Stimulated activated naive CD8-positive, alpha-beta T cell treated with anti-CD3 and anti-CD28 coated beads, Interleukin-15, amount 100 ng/mL, for 72 hours (primary cell): ENCODE results near the gene GPR137C.

ENCODE experiments used
- ATAC-seq: fragments of 150-1000 bp; cut with Tn5 transposase; 2 replicates; pipeline ENCODE4 v1.10.0; 2021; ENCODE audit warnings: mild to moderate bottlenecking, moderate library complexity
- DNase-seq, 2 donors: peaks; one replicate each; pipeline ENCODE4 v3.0.0; 2021 to 2022
- H3K27ac Mint-ChIP-seq, 2 donors: one replicate each; pipeline ENCODE4 v1.8.0; 2022; ENCODE audit warnings: mild to moderate bottlenecking in 2 of 2, mixed read lengths in 2 of 2, moderate library complexity in 2 of 2
- H3K27me3 Mint-ChIP-seq: one replicate; pipeline ENCODE4 v1.8.0; 2022; ENCODE audit warnings: mixed read lengths
- H3K4me1 Mint-ChIP-seq: one replicate; pipeline ENCODE4 v1.8.0; 2022; ENCODE audit warnings: mild to moderate bottlenecking, mixed read lengths
- H3K4me3 Mint-ChIP-seq, 2 donors: one replicate each; pipeline ENCODE4 v1.8.0; 2022; ENCODE audit warnings: mild to moderate bottlenecking in 2 of 2, mixed read lengths in 2 of 2, moderate library complexity in 1 of 2
- H3K9me3 Mint-ChIP-seq, 2 donors: one replicate each; pipeline ENCODE4 v1.8.0; 2022; ENCODE audit warnings: mixed read lengths in 2 of 2

GPR137C gene

GRCh38 chr14:52607061-52607460, 54.4 kb downstream of the GPR137C start:
- peaks cover 0 to 11% of the 10 kb centered on the region in 2 donors for H3K9me3 Mint-ChIP-seq
- DNase-seq (no peak), ATAC-seq (no peak)
- H3K4me3 Mint-ChIP-seq = no peak overlapping the region
- H3K27ac Mint-ChIP-seq = no peak overlapping the region
- H3K27me3 Mint-ChIP-seq = no peaks in the 10 kb centered on the region
- no peaks in the 10 kb centered on the region for H3K4me1 Mint-ChIP-seq

GRCh38 chr14:52609445-52610044, 56.9 kb downstream of the GPR137C start:
- ATAC-seq (no peak), DNase-seq (no peak)
- Mint-ChIP-seq H3K27ac (no peak overlapping the region), H3K27me3 (peaks cover 5% of the 10 kb centered on the region), H3K9me3 (peaks cover 0 to 11% of the 10 kb centered on the region in 2 donors), H3K4me1 (no peaks in the 10 kb centered on the region), H3K4me3 (no peak overlapping the region)

- peaks cover 11% of the 10 kb centered on the region for H3K27me3 Mint-ChIP-seq
These were observed 57.6 kb downstream of the GPR137C start for GRCh38 chr14:52610187-52610586.

GRCh38 chr14:52618602-52619001, 66.0 kb downstream of the GPR137C start:
- no peak for DNase-seq
- no peak overlapping the region for H3K4me3 Mint-ChIP-seq
- no peaks in the 10 kb centered on the region for H3K9me3 Mint-ChIP-seq
- H3K27me3 Mint-ChIP-seq = peaks cover 21% of the 10 kb centered on the region
- no peak overlapping the region for H3K27ac Mint-ChIP-seq
- no peak for ATAC-seq
- no peaks in the 10 kb centered on the region for H3K4me1 Mint-ChIP-seq

More at GRCh38 chr14:52610187-52610586, 57.6 kb downstream of the GPR137C start:
- no peak for ATAC-seq
- H3K9me3 Mint-ChIP-seq = peaks cover 0 to 7% of the 10 kb centered on the region in 2 donors
- H3K4me1 Mint-ChIP-seq = no peaks in the 10 kb centered on the region
- no peak for DNase-seq
- no peak overlapping the region for H3K4me3 Mint-ChIP-seq
- no peak overlapping the region for H3K27ac Mint-ChIP-seq

- H3K9me3 Mint-ChIP-seq = no peaks in the 10 kb centered on the region
- H3K4me3 Mint-ChIP-seq = no peak overlapping the region
- H3K27me3 Mint-ChIP-seq = peaks cover 14% of the 10 kb centered on the region
- no peak for DNase-seq
- no peak overlapping the region for H3K27ac Mint-ChIP-seq
- H3K4me1 Mint-ChIP-seq = no peaks in the 10 kb centered on the region
- ATAC-seq = no peak
These were observed 67.1 kb downstream of the GPR137C start for GRCh38 chr14:52619687-52620086.

GRCh38 chr14:52640137-52640536, 87.5 kb downstream of the GPR137C start:
- H3K27me3 Mint-ChIP-seq = no peaks in the 10 kb centered on the region
- no peak overlapping the region for H3K27ac Mint-ChIP-seq
- ATAC-seq (peak; percentile 64), DNase-seq (no peak)
- H3K4me3 Mint-ChIP-seq = no peak overlapping the region
- peaks cover 15% of the 10 kb centered on the region for H3K4me1 Mint-ChIP-seq
- peaks cover 0 to 8% of the 10 kb centered on the region in 2 donors for H3K9me3 Mint-ChIP-seq

GRCh38 chr14:52641745-52642144, 89.1 kb downstream of the GPR137C start:
- Mint-ChIP-seq H3K4me1 (peaks cover 15% of the 10 kb centered on the region), H3K4me3 (no peak overlapping the region), H3K27me3 (no peaks in the 10 kb centered on the region), H3K9me3 (peaks cover 0 to 8% of the 10 kb centered on the region in 2 donors), H3K27ac (no peak overlapping the region)
- ATAC-seq (no peak), DNase-seq (no peak)

- ATAC-seq = no peak
- no peak for DNase-seq
- Mint-ChIP-seq H3K4me1 (no peaks in the 10 kb centered on the region), H3K27me3 (no peaks in the 10 kb centered on the region), H3K4me3 (no peak overlapping the region), H3K9me3 (no peaks in the 10 kb centered on the region), H3K27ac (no peak overlapping the region)
These were observed 96.9 kb downstream of the GPR137C start for GRCh38 chr14:52649511-52649910.

- DNase-seq (no peak), ATAC-seq (no peak)
- H3K27me3 Mint-ChIP-seq = no peaks in the 10 kb centered on the region
- no peak overlapping the region for H3K4me3 Mint-ChIP-seq
- H3K4me1 Mint-ChIP-seq = no peaks in the 10 kb centered on the region
- H3K27ac Mint-ChIP-seq = no peak overlapping the region
- H3K9me3 Mint-ChIP-seq = no peaks in the 10 kb centered on the region
These were observed 98.1 kb downstream of the GPR137C start for GRCh38 chr14:52650774-52651173.

GRCh38 chr14:52656905-52657304, 104.3 kb downstream of the GPR137C start:
- no peak for DNase-seq
- Mint-ChIP-seq H3K9me3 (no peaks in the 10 kb centered on the region), H3K4me1 (no peaks in the 10 kb centered on the region), H3K4me3 (no peak overlapping the region), H3K27ac (no peak overlapping the region), H3K27me3 (no peaks in the 10 kb centered on the region)
- no peak for ATAC-seq

- Mint-ChIP-seq H3K27me3 (no peaks in the 10 kb centered on the region), H3K4me3 (no peak overlapping the region), H3K9me3 (no peaks in the 10 kb centered on the region), H3K4me1 (no peaks in the 10 kb centered on the region), H3K27ac (no peak overlapping the region)
- ATAC-seq (no peak), DNase-seq (no peak)
These were observed 107.7 kb downstream of the GPR137C start for GRCh38 chr14:52660325-52660724.

- H3K4me3 Mint-ChIP-seq = no peak overlapping the region
- no peaks in the 10 kb centered on the region for H3K27me3 Mint-ChIP-seq
- no peaks in the 10 kb centered on the region for H3K9me3 Mint-ChIP-seq
- ATAC-seq = no peak
- H3K27ac Mint-ChIP-seq = no peak overlapping the region
- DNase-seq = no peak
- no peaks in the 10 kb centered on the region for H3K4me1 Mint-ChIP-seq
These were observed 108.2 kb downstream of the GPR137C start for GRCh38 chr14:52660832-52661231.

- Mint-ChIP-seq H3K27ac (no peak overlapping the region), H3K27me3 (no peaks in the 10 kb centered on the region), H3K9me3 (no peaks in the 10 kb centered on the region), H3K4me1 (no peaks in the 10 kb centered on the region), H3K4me3 (no peak overlapping the region)
- no peak for ATAC-seq
- no peak for DNase-seq
These were observed 108.7 kb downstream of the GPR137C start for GRCh38 chr14:52661314-52661713.

- no peaks in the 10 kb centered on the region for H3K9me3 Mint-ChIP-seq
- H3K4me3 Mint-ChIP-seq = no peak overlapping the region
- H3K27me3 Mint-ChIP-seq = no peaks in the 10 kb centered on the region
- no peak overlapping the region for H3K27ac Mint-ChIP-seq
- ATAC-seq = no peak
- DNase-seq = no peak
- no peaks in the 10 kb centered on the region for H3K4me1 Mint-ChIP-seq
These were observed 111.2 kb downstream of the GPR137C start for GRCh38 chr14:52663850-52664249.

- no peaks in the 10 kb centered on the region for H3K4me1 Mint-ChIP-seq
- no peaks in the 10 kb centered on the region for H3K9me3 Mint-ChIP-seq
- no peak for DNase-seq
- no peak overlapping the region for H3K4me3 Mint-ChIP-seq
- H3K27me3 Mint-ChIP-seq = no peaks in the 10 kb centered on the region
- H3K27ac Mint-ChIP-seq = no peak overlapping the region
- ATAC-seq = no peak
These were observed 126.0 kb downstream of the GPR137C start for GRCh38 chr14:52678591-52678990.

GRCh38 chr14:52683985-52684520, 131.4 kb downstream of the GPR137C start:
- ATAC-seq (no peak), DNase-seq (no peak)
- H3K9me3 Mint-ChIP-seq = no peaks in the 10 kb centered on the region
- no peak overlapping the region for H3K4me3 Mint-ChIP-seq
- H3K27ac Mint-ChIP-seq = no peak overlapping the region
- H3K4me1 Mint-ChIP-seq = peaks cover 44% of the 10 kb centered on the region
- no peaks in the 10 kb centered on the region for H3K27me3 Mint-ChIP-seq

GRCh38 chr14:52686176-52686575, 133.5 kb downstream of the GPR137C start:
- Mint-ChIP-seq H3K27ac (peak overlapping the region in 1 of 2 donors; percentile 63), H3K4me3 (no peak overlapping the region), H3K9me3 (no peaks in the 10 kb centered on the region), H3K4me1 (peaks cover 66% of the 10 kb centered on the region), H3K27me3 (no peaks in the 10 kb centered on the region)
- DNase-seq = no peak
- no peak for ATAC-seq
